Mesendoderm (in vitro differentiated cells): ENCODE results near the gene ENAH.

ENCODE experiments used
- DNase-seq: peaks from one replicate; pipeline ENCODE4 v3.0.0; 2013
- H2AK5ac ChIP-seq: 2 replicates; pipeline ENCODE4 v1.6.1; 2013; ENCODE audit warnings: low read length, inconsistent platforms
- H2BK120ac ChIP-seq: 2 replicates; pipeline ENCODE4 v1.6.1; 2013; ENCODE audit warnings: low read depth, mild to moderate bottlenecking, low read length, moderate library complexity, mixed read lengths
- H2BK15ac ChIP-seq: replicated peaks from 2 replicates; pipeline ENCODE4 v1.6.1; 2013; ENCODE audit warnings: low read depth, mild to moderate bottlenecking, moderate library complexity
- H2BK5ac ChIP-seq: 2 replicates; pipeline ENCODE4 v1.6.1; 2013; ENCODE audit warnings: low read length, inconsistent platforms
- H3K18ac ChIP-seq: 2 replicates; pipeline ENCODE4 v1.6.1; 2013; ENCODE audit warnings: mild to moderate bottlenecking, low read length, mixed read lengths
- H3K23ac ChIP-seq: one replicate; pipeline ENCODE4 v1.6.1; 2013; ENCODE audit warnings: low read length
- H3K27ac ChIP-seq: 2 replicates; pipeline ENCODE4 v1.5.1; 2013; ENCODE audit warnings: low read depth, mild to moderate bottlenecking, inconsistent platforms, low read length, moderate library complexity
- H3K27me3 ChIP-seq: 2 replicates; pipeline ENCODE4 v1.6.1; 2013; ENCODE audit warnings: low read length, control low read depth, mild to moderate bottlenecking, inconsistent platforms; ENCODE audit not compliant: insufficient read depth, poor library complexity
- H3K36me3 ChIP-seq: 2 replicates; pipeline ENCODE4 v1.6.1; 2013; ENCODE audit warnings: low read length, inconsistent platforms; ENCODE audit not compliant: control insufficient read depth, insufficient read depth
- H3K4ac ChIP-seq: one replicate; pipeline ENCODE4 v1.6.1; 2013; ENCODE audit warnings: low read depth, mild to moderate bottlenecking, low read length, moderate library complexity
- H3K4me1 ChIP-seq: 2 replicates; pipeline ENCODE4 v1.6.1; 2013; ENCODE audit warnings: low read depth, low read length, inconsistent platforms; ENCODE audit not compliant: control insufficient read depth
- H3K4me2 ChIP-seq: 2 replicates; pipeline ENCODE4 v1.6.1; 2013; ENCODE audit warnings: low read length
- H3K4me3 ChIP-seq: 2 replicates; pipeline ENCODE4 v1.5.1; 2013; ENCODE audit warnings: mild to moderate bottlenecking, low read length
- H3K56ac ChIP-seq: one replicate; pipeline ENCODE4 v1.6.1; 2013; ENCODE audit warnings: low read length
- H3K79me1 ChIP-seq: 2 replicates; pipeline ENCODE4 v1.6.1; 2013; ENCODE audit warnings: low read length, inconsistent platforms
- H3K79me2 ChIP-seq: 2 replicates; pipeline ENCODE4 v1.6.1; 2013; ENCODE audit warnings: mild to moderate bottlenecking, low read length; ENCODE audit not compliant: control insufficient read depth, insufficient read depth
- H3K9ac ChIP-seq: 2 replicates; pipeline ENCODE4 v1.6.1; 2013; ENCODE audit warnings: low read length, inconsistent platforms
- H4K5ac ChIP-seq: one replicate; pipeline ENCODE4 v1.6.1; 2013; ENCODE audit warnings: low read length
- H4K8ac ChIP-seq: one replicate; pipeline ENCODE4 v1.6.1; 2013; ENCODE audit warnings: low read depth, mild to moderate bottlenecking, control low read depth, low read length, moderate library complexity
- WGBS: extraction: QIAGEN DNeasy Blood & Tissue Kit; methylation state at CpG from one replicate; pipeline ENCODE4 v1.1.7; 2013; ENCODE audit warnings: low lambda C conversion rate, missing lambda C conversion rate; ENCODE audit not compliant: insufficient coverage; ENCODE audit errors: extremely low coverage; 5-methylcytosine and 5-hydroxymethylcytosine counted together

Gene ENAH

GRCh38 chr1:225548140-225548857 is 104.6 kb downstream of the ENAH start:
- no peak overlapping the region for H3K23ac ChIP-seq
- peaks cover 4% of the 10 kb centered on the region for H3K79me1 ChIP-seq
- no peaks in the 10 kb centered on the region for H3K27me3 ChIP-seq
- H3K27ac ChIP-seq = no peak overlapping the region
- H2BK5ac ChIP-seq = no peak overlapping the region
- no peaks in the 10 kb centered on the region for H3K36me3 ChIP-seq
- no peak overlapping the region for H2AK5ac ChIP-seq
- H2BK15ac ChIP-seq = no peak overlapping the region
- no peak overlapping the region for H4K8ac ChIP-seq
- H3K9ac ChIP-seq = no peak overlapping the region
- H3K18ac ChIP-seq = no peak overlapping the region
- H2BK120ac ChIP-seq = no peak overlapping the region
- no peak overlapping the region for H3K4ac ChIP-seq
- H3K56ac ChIP-seq = no peak overlapping the region
- no CpG with 5 or more reads among the region's 4 CpGs for WGBS
- no peaks in the 10 kb centered on the region for H3K4me1 ChIP-seq
- no peak overlapping the region for H3K4me2 ChIP-seq
- no peak for DNase-seq
- H3K79me2 ChIP-seq = peaks cover 23% of the 10 kb centered on the region
- no peak overlapping the region for H4K5ac ChIP-seq
- no peak overlapping the region for H3K4me3 ChIP-seq

- Histone ChIP-seq H2BK120ac (no peak overlapping the region), H2BK5ac (no peak overlapping the region), H3K23ac (no peak overlapping the region), H3K27me3 (no peaks in the 10 kb centered on the region), H3K27ac (no peak overlapping the region), H3K36me3 (no peaks in the 10 kb centered on the region), H4K5ac (no peak overlapping the region), H4K8ac (no peak overlapping the region), H2BK15ac (no peak overlapping the region), H3K4me1 (no peaks in the 10 kb centered on the region), H3K4me2 (no peak overlapping the region), H3K9ac (no peak overlapping the region), H3K56ac (no peak overlapping the region), H3K4ac (no peak overlapping the region), H3K79me2 (peaks cover 31% of the 10 kb centered on the region), H3K4me3 (no peak overlapping the region), H3K18ac (no peak overlapping the region), H2AK5ac (no peak overlapping the region), H3K79me1 (peaks cover 6% of the 10 kb centered on the region)
- no peak for DNase-seq
- no CpG with 5 or more reads among the region's 2 CpGs for whole genome bisulfite sequencing
Observed at GRCh38 chr1:225545649-225546048, 107.3 kb downstream of the ENAH start.

- Histone ChIP-seq H4K8ac (no peak overlapping the region), H3K36me3 (no peaks in the 10 kb centered on the region), H3K23ac (no peak overlapping the region), H4K5ac (no peak overlapping the region), H2AK5ac (no peak overlapping the region), H2BK5ac (no peak overlapping the region), H3K9ac (no peak overlapping the region), H3K4ac (no peak overlapping the region), H2BK120ac (no peak overlapping the region), H2BK15ac (no peak overlapping the region), H3K27ac (no peak overlapping the region), H3K56ac (no peak overlapping the region), H3K18ac (no peak overlapping the region), H3K4me1 (no peaks in the 10 kb centered on the region), H3K79me2 (peaks cover 28% of the 10 kb centered on the region), H3K27me3 (no peaks in the 10 kb centered on the region), H3K79me1 (peaks cover 6% of the 10 kb centered on the region), H3K4me3 (no peak overlapping the region), H3K4me2 (no peak overlapping the region)
- WGBS = no CpG with 5 or more reads among the region's 1 CpG
- DNase-seq = no peak
Observed at GRCh38 chr1:225544924-225545323, 108.0 kb downstream of the ENAH start.

- DNase-seq = no peak
- H3K4me3 ChIP-seq = no peak overlapping the region
Observed at GRCh38 chr1:225544263-225544662, 108.7 kb downstream of the ENAH start.

GRCh38 chr1:225543350-225543749 is 109.6 kb downstream of the ENAH start:
- Histone ChIP-seq H2BK15ac (no peak overlapping the region), H3K9ac (no peak overlapping the region), H3K4ac (no peak overlapping the region), H3K36me3 (no peaks in the 10 kb centered on the region), H3K4me3 (no peak overlapping the region), H4K5ac (no peak overlapping the region), H3K79me1 (peaks cover 8% of the 10 kb centered on the region), H4K8ac (no peak overlapping the region), H2BK5ac (no peak overlapping the region), H2BK120ac (no peak overlapping the region), H3K23ac (no peak overlapping the region), H3K18ac (no peak overlapping the region), H2AK5ac (no peak overlapping the region), H3K27me3 (no peaks in the 10 kb centered on the region), H3K56ac (no peak overlapping the region), H3K79me2 (peaks cover 26% of the 10 kb centered on the region), H3K4me2 (no peak overlapping the region), H3K27ac (no peak overlapping the region), H3K4me1 (peaks cover 8% of the 10 kb centered on the region)
- DNase-seq = no peak

More at GRCh38 chr1:225544263-225544662, 108.7 kb downstream of the ENAH start:
- Histone ChIP-seq H3K56ac (no peak overlapping the region), H3K4me2 (no peak overlapping the region), H3K9ac (no peak overlapping the region), H4K8ac (no peak overlapping the region), H3K79me1 (peaks cover 8% of the 10 kb centered on the region), H3K27me3 (no peaks in the 10 kb centered on the region), H3K27ac (no peak overlapping the region), H2BK15ac (no peak overlapping the region), H3K4ac (no peak overlapping the region), H4K5ac (no peak overlapping the region), H3K18ac (no peak overlapping the region), H2BK5ac (no peak overlapping the region), H2BK120ac (no peak overlapping the region), H3K79me2 (peaks cover 29% of the 10 kb centered on the region), H3K23ac (no peak overlapping the region), H2AK5ac (no peak overlapping the region), H3K36me3 (no peaks in the 10 kb centered on the region), H3K4me1 (peaks cover 4% of the 10 kb centered on the region)
- WGBS = no CpG with 5 or more reads among the region's 1 CpG

GRCh38 chr1:225541383-225541782 is 111.5 kb downstream of the ENAH start:
- Histone ChIP-seq H3K56ac (no peak overlapping the region), H3K4me3 (no peak overlapping the region), H4K8ac (no peak overlapping the region), H3K4me1 (peaks cover 11% of the 10 kb centered on the region), H3K79me2 (peaks cover 23% of the 10 kb centered on the region), H3K27ac (no peak overlapping the region), H3K36me3 (no peaks in the 10 kb centered on the region), H2AK5ac (no peak overlapping the region), H3K79me1 (peaks cover 4% of the 10 kb centered on the region), H2BK120ac (no peak overlapping the region), H3K23ac (no peak overlapping the region), H2BK5ac (no peak overlapping the region), H3K27me3 (no peaks in the 10 kb centered on the region), H4K5ac (no peak overlapping the region), H3K18ac (no peak overlapping the region), H2BK15ac (no peak overlapping the region), H3K4me2 (no peak overlapping the region), H3K9ac (no peak overlapping the region), H3K4ac (no peak overlapping the region)
- WGBS = no CpG with 5 or more reads among the region's 9 CpGs
- DNase-seq = no peak
